CD4-positive, CD25-positive, alpha-beta regulatory T cell (primary cell): ENCODE data around the gene ARMC7. TPM values are rescaled to one million over a fixed set of nuclear protein-coding genes. Genes with fewer than 3 reads are reported as not detected.
A peak's percentile ranks its signal among the peaks of the same experiment; 100 is the strongest.

Experiments
- ATAC-seq, 2 donors: fragments of 150-1000 bp; cut with Tn5 transposase; one replicate each; pipeline ENCODE4 v1.10.0; 2021; ENCODE audit warnings: low read depth in 2 of 2, moderate number of reproducible peaks in 2 of 2, moderate library complexity in 1 of 2
- DNase-seq, 3 donors: peaks; one replicate each; pipeline versions ENCODE4 v3.0.0 to v3.0.0-alpha.2; 2012 to 2022; ENCODE audit warnings: mixed read lengths in 1 of 3
- H3K27ac ChIP-seq: one replicate; pipeline ENCODE4 v1.7.0; 2013; ENCODE audit warnings: mild to moderate bottlenecking, low read length; ENCODE audit not compliant: insufficient read depth, poor library complexity, severe bottlenecking
- H3K27me3 ChIP-seq: one replicate; pipeline ENCODE4 v1.7.0; 2013; ENCODE audit warnings: low read length; ENCODE audit not compliant: control insufficient read depth, insufficient read depth
- H3K36me3 ChIP-seq: one replicate; pipeline ENCODE4 v1.7.0; 2013; ENCODE audit warnings: mild to moderate bottlenecking, low read length, moderate library complexity; ENCODE audit not compliant: control insufficient read depth, insufficient read depth
- H3K4me1 ChIP-seq: 2 replicates; pipeline ENCODE4 v1.7.0; 2013; ENCODE audit warnings: mild to moderate bottlenecking, low read length; ENCODE audit not compliant: insufficient read depth, control insufficient read depth, poor library complexity, severe bottlenecking
- H3K4me3 ChIP-seq: one replicate; pipeline ENCODE4 v1.7.0; 2013; ENCODE audit warnings: low read depth, mild to moderate bottlenecking, low read length, moderate library complexity
- H3K9me3 ChIP-seq, 2 experiments: 1 replicate in 1 of 2; 2 replicates in 1 of 2; pipeline ENCODE4 v1.7.0; 2013; ENCODE audit warnings: low read length in 2 of 2, mild to moderate bottlenecking in 1 of 2, moderate library complexity in 1 of 2; ENCODE audit not compliant: control insufficient read depth in 2 of 2
- H3K27ac Mint-ChIP-seq, 3 donors: one replicate each; pipeline ENCODE4 v1.8.0; 2020 to 2022; ENCODE audit warnings: mild to moderate bottlenecking in 3 of 3, mixed read lengths in 3 of 3, moderate library complexity in 2 of 3
- H3K27me3 Mint-ChIP-seq: one replicate; pipeline ENCODE4 v1.8.0; 2022; ENCODE audit warnings: mild to moderate bottlenecking, mixed read lengths
- H3K36me3 Mint-ChIP-seq: one replicate; pipeline ENCODE4 v1.8.0; 2020; ENCODE audit warnings: mixed read lengths
- H3K4me1 Mint-ChIP-seq, 4 donors: one replicate each; pipeline ENCODE4 v1.8.0; 2020 to 2022; ENCODE audit warnings: mixed read lengths in 4 of 4, mild to moderate bottlenecking in 1 of 4
- H3K4me3 Mint-ChIP-seq, 4 donors: one replicate each; pipeline ENCODE4 v1.8.0; 2020 to 2022; ENCODE audit warnings: mild to moderate bottlenecking in 4 of 4, mixed read lengths in 4 of 4, moderate library complexity in 3 of 4
- H3K9me3 Mint-ChIP-seq, 7 donors: one replicate each; pipeline ENCODE4 v1.8.0; 2020 to 2022; ENCODE audit warnings: mixed read lengths in 7 of 7, mild to moderate bottlenecking in 3 of 7, moderate library complexity in 2 of 7
- polyA plus RNA-seq, 4 donors: library from polyadenylated mRNA; unstranded; fragments of 300-500 nt; fragmentation: Illumina TruSeq; gene quantifications; one replicate each; pipeline ENCODE4 v1.2.3, GENCODE V29; 2021
- total RNA-seq: library from RNA; stranded (reverse); gene quantifications from one replicate; pipeline ENCODE4 v1.2.3, GENCODE V29; 2022

Gene ARMC7
- total and polyA plus RNA-seq, 5 donors from 2014 or later = 3.1 to 12.8 (median 4.4) TPM

- Mint-ChIP-seq H3K9me3 (peaks cover 0 to 1% (median 0%) of the 10 kb centered on the region in 7 donors), H3K27ac (no peak overlapping the region), H3K4me3 (no peak overlapping the region), H3K4me1 (no peaks in the 10 kb centered on the region), H3K27me3 (no peaks in the 10 kb centered on the region), H3K36me3 (peaks cover 3% of the 10 kb centered on the region)
- Histone ChIP-seq H3K27me3 (no peaks in the 10 kb centered on the region), H3K9me3 (no peaks in the 10 kb centered on the region), H3K4me1 (no peaks in the 10 kb centered on the region), H3K4me3 (no peak overlapping the region), H3K36me3 (no peaks in the 10 kb centered on the region), H3K27ac (no peak overlapping the region)
- ATAC-seq = no peak
- no peak for DNase-seq
Measured at GRCh38 chr17:75097865-75098264, 11.9 kb upstream of the ARMC7 start.

- H3K9me3 ChIP-seq = no peaks in the 10 kb centered on the region
- H3K36me3 ChIP-seq = no peaks in the 10 kb centered on the region
- no peaks in the 10 kb centered on the region for H3K4me1 ChIP-seq
- H3K4me3 Mint-ChIP-seq = no peak overlapping the region
- H3K9me3 Mint-ChIP-seq = peaks cover 0 to 1% (median 0%) of the 10 kb centered on the region in 7 donors
- no peak overlapping the region for H3K27ac ChIP-seq
- no peak for ATAC-seq
- H3K4me3 ChIP-seq = no peak overlapping the region
- no peaks in the 10 kb centered on the region for H3K4me1 Mint-ChIP-seq
- DNase-seq = no peak
- no peaks in the 10 kb centered on the region for H3K27me3 ChIP-seq
- peaks cover 3% of the 10 kb centered on the region for H3K36me3 Mint-ChIP-seq
- no peaks in the 10 kb centered on the region for H3K27me3 Mint-ChIP-seq
- H3K27ac Mint-ChIP-seq = peak overlapping the region in 1 of 3 donors; percentile 26
Measured at GRCh38 chr17:75098861-75099260, 10.9 kb upstream of the ARMC7 start.

- H3K27ac ChIP-seq = no peak overlapping the region
- H3K9me3 ChIP-seq = no peaks in the 10 kb centered on the region
- Mint-ChIP-seq H3K36me3 (peaks cover 3% of the 10 kb centered on the region), H3K27ac (no peak overlapping the region), H3K27me3 (no peaks in the 10 kb centered on the region), H3K4me3 (no peak overlapping the region), H3K9me3 (peaks cover 0 to 1% (median 0%) of the 10 kb centered on the region in 7 donors), H3K4me1 (no peaks in the 10 kb centered on the region)
- no peaks in the 10 kb centered on the region for H3K36me3 ChIP-seq
- H3K4me1 ChIP-seq = no peaks in the 10 kb centered on the region
- H3K4me3 ChIP-seq = no peak overlapping the region
- DNase-seq (no peak), ATAC-seq (no peak)
- H3K27me3 ChIP-seq = no peaks in the 10 kb centered on the region
Measured at GRCh38 chr17:75099881-75100595, 9.7 kb upstream of the ARMC7 start.

GRCh38 chr17:75102385-75102821, 7.4 kb upstream of the ARMC7 start:
- H3K27ac Mint-ChIP-seq = no peak overlapping the region
- H3K9me3 Mint-ChIP-seq = peaks cover 0 to 2% (median 0%) of the 10 kb centered on the region in 7 donors
- H3K4me1 Mint-ChIP-seq = peaks cover 0 to 5% (median under 1%) of the 10 kb centered on the region in 4 donors
- DNase-seq (no peak), ATAC-seq (peak; percentile 22 to 43)
- no peaks in the 10 kb centered on the region for H3K27me3 Mint-ChIP-seq
- H3K36me3 Mint-ChIP-seq = peaks cover 3% of the 10 kb centered on the region
- Histone ChIP-seq H3K4me3 (no peak overlapping the region), H3K27ac (no peak overlapping the region), H3K27me3 (no peaks in the 10 kb centered on the region), H3K4me1 (no peaks in the 10 kb centered on the region), H3K36me3 (no peaks in the 10 kb centered on the region), H3K9me3 (no peaks in the 10 kb centered on the region)
- no peak overlapping the region for H3K4me3 Mint-ChIP-seq

- peaks cover 3% of the 10 kb centered on the region for H3K4me1 ChIP-seq
- no peaks in the 10 kb centered on the region for H3K27me3 Mint-ChIP-seq
- no peaks in the 10 kb centered on the region for H3K36me3 ChIP-seq
- ATAC-seq (no peak), DNase-seq (no peak)
- H3K27ac ChIP-seq = no peak overlapping the region
- H3K9me3 ChIP-seq = no peaks in the 10 kb centered on the region
- no peak overlapping the region for H3K4me3 Mint-ChIP-seq
- H3K27me3 ChIP-seq = no peaks in the 10 kb centered on the region
- no peak overlapping the region for H3K4me3 ChIP-seq
- H3K27ac Mint-ChIP-seq = peak overlapping the region in 1 of 3 donors; percentile 36
- peaks cover 2% of the 10 kb centered on the region for H3K36me3 Mint-ChIP-seq
- H3K4me1 Mint-ChIP-seq = peaks cover 0 to 7% (median 6%) of the 10 kb centered on the region in 4 donors
- peaks cover 0 to 2% (median 0%) of the 10 kb centered on the region in 7 donors for H3K9me3 Mint-ChIP-seq
Measured at GRCh38 chr17:75103601-75104554, 5.9 kb upstream of the ARMC7 start.

GRCh38 chr17:75105126-75106080, 4.4 kb upstream of the ARMC7 start:
- Histone ChIP-seq H3K27me3 (no peaks in the 10 kb centered on the region), H3K4me1 (peaks cover 11% of the 10 kb centered on the region), H3K36me3 (no peaks in the 10 kb centered on the region), H3K4me3 (no peak overlapping the region), H3K27ac (no peak overlapping the region), H3K9me3 (no peaks in the 10 kb centered on the region)
- Mint-ChIP-seq H3K4me3 (no peak overlapping the region), H3K27me3 (no peaks in the 10 kb centered on the region), H3K9me3 (peaks cover 0 to 2% (median 0%) of the 10 kb centered on the region in 7 donors), H3K27ac (peak overlapping the region in 1 of 3 donors; percentile 62), H3K36me3 (no peaks in the 10 kb centered on the region), H3K4me1 (peaks cover 1 to 12% (median 7%) of the 10 kb centered on the region in 4 donors)
- peak in 1 of 3 donors; percentile 34 for DNase-seq
- ATAC-seq = no peak

GRCh38 chr17:75108193-75108592, 1.6 kb upstream of the ARMC7 start:
- H3K4me3 Mint-ChIP-seq = peak overlapping the region; percentile 91 to 92 (median 92)
- H3K27ac Mint-ChIP-seq = no peak overlapping the region
- H3K4me1 Mint-ChIP-seq = peaks cover 10 to 29% (median 21%) of the 10 kb centered on the region in 4 donors

More at GRCh38 chr17:75108193-75108592, 1.6 kb upstream of the ARMC7 start:
- no peaks in the 10 kb centered on the region for H3K27me3 Mint-ChIP-seq
- DNase-seq = no peak
- peaks cover 0 to 2% (median 0%) of the 10 kb centered on the region in 7 donors for H3K9me3 Mint-ChIP-seq
- H3K36me3 ChIP-seq = no peaks in the 10 kb centered on the region
- no peaks in the 10 kb centered on the region for H3K27me3 ChIP-seq
- H3K9me3 ChIP-seq = no peaks in the 10 kb centered on the region
- H3K36me3 Mint-ChIP-seq = peaks cover 4% of the 10 kb centered on the region
- H3K4me1 ChIP-seq = peaks cover 26% of the 10 kb centered on the region
- no peak overlapping the region for H3K27ac ChIP-seq
- no peak for ATAC-seq
- no peak overlapping the region for H3K4me3 ChIP-seq
